Uterus (tissue), 2 donors: Measurements from ENCODE around the gene ITSN1.

Experiments used
- CTCF ChIP-seq, 4 experiments: fragments of 200-600 bp in 2 of 4; fragments of 450-650 bp in 2 of 4; sonication (generic) in 2 of 4; IDR thresholded peaks; one replicate each; pipeline ENCODE4 v1.5.1; 2016 to 2019; ENCODE audit warnings: antibody characterized with exemption in 4 of 4, mild to moderate bottlenecking in 2 of 4, moderate library complexity in 1 of 4
- POLR2A ChIP-seq, 2 donors: fragments of 450-650 bp; IDR thresholded peaks; one replicate each; pipeline ENCODE4 v1.6.1; 2016; ENCODE audit warnings: antibody characterized with exemption in 2 of 2, mild to moderate bottlenecking in 1 of 2, moderate library complexity in 1 of 2

DNA sequence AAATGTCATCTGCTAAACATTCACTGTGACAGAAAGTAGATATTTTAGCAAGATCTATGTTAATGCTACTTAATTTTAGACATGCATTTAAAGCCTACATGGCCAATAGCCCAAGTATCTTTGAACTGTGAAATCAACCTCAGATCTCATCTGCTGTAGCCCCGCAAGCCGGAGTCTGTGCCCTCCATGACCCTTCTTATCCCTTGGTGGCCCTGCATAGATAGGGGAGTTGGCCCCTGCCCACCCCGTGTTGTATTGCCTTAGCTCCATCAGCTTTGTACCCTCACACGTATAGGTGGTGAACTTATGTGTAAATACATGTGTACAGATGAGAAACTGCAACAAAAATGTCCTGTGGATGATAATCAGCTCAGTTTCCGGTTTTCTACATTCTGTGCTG is 254.8 kb downstream of the ITSN1 start:
- TF ChIP-seq CTCF (IDR thresholded peaks at IDR 0.05) = no peak
- TF ChIP-seq POLR2A (IDR thresholded peaks at IDR 0.05) = no peak
